ENCODE measurements around the gene COL5A1.

DNA sequence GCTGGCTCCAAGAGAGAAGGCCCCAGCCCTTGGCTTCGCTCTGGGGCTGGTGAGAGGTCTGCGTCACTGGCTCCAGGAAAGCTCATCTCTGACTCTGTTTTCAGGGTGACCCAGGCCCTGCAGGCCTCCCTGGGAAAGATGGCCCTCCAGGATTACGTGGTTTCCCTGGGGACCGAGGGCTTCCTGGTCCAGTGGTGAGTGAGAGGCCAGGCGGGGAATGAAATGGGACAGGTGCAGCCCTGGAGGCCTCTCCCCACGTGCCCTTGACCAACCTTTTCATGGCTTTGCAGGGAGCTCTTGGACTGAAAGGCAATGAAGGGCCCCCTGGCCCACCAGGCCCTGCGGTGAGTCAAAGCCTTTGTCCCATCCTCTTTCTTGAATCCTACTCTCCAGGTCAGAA, 163.3 kb downstream of the COL5A1 start:
- TF ChIP-seq POLR2A (IDR thresholded peaks at IDR 0.05) = no peak
- TF ChIP-seq, protein P1, sequence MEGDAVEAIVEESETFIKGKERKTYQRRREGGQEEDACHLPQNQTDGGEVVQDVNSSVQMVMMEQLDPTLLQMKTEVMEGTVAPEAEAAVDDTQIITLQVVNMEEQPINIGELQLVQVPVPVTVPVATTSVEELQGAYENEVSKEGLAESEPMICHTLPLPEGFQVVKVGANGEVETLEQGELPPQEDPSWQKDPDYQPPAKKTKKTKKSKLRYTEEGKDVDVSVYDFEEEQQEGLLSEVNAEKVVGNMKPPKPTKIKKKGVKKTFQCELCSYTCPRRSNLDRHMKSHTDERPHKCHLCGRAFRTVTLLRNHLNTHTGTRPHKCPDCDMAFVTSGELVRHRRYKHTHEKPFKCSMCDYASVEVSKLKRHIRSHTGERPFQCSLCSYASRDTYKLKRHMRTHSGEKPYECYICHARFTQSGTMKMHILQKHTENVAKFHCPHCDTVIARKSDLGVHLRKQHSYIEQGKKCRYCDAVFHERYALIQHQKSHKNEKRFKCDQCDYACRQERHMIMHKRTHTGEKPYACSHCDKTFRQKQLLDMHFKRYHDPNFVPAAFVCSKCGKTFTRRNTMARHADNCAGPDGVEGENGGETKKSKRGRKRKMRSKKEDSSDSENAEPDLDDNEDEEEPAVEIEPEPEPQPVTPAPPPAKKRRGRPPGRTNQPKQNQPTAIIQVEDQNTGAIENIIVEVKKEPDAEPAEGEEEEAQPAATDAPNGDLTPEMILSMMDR (IDR thresholded peaks at IDR 0.05) = no peak

Measured in heart left ventricle (tissue), 13 donors.